Measurements from ENCODE around the gene WDR72. TPM values are rescaled to one million over a fixed set of nuclear protein-coding genes. Genes with fewer than 3 reads are reported as not detected.

Gene WDR72
- total and polyA plus RNA-seq, 2 of the 8 experiments (the other 6 are each of a cell fraction or from before 2014, with no cell fraction given), result 1.2 to 1.9 TPM

- Histone ChIP-seq H3K4ac (replicated peaks; ENCODE audit: insufficient read length, low read depth, low read length) (no peak overlapping the region), H3K18ac (ENCODE audit: extremely low read depth, low read length) (no peak overlapping the region), H2BK5ac (ENCODE audit: low read depth, low read length) (no peak overlapping the region), H3K79me1 (ENCODE audit: low read depth, low read length) (no peaks in the 10 kb centered on the region), H3K36me3 (ENCODE audit: control insufficient read depth in 2 of 4, insufficient read depth in 4 of 4, low read length in 3 of 4) (no peaks in the 10 kb centered on the region), H2AK5ac (ENCODE audit: low read depth, low read length) (no peak overlapping the region), H3K4me3 (ENCODE audit: extremely low read depth in 1 of 4, insufficient read depth in 2 of 4, low read depth in 3 of 4, low read length in 4 of 4) (no peak overlapping the region), H3K23ac (ENCODE audit: insufficient read length) (no peak overlapping the region), H3K56ac (replicated peaks; ENCODE audit: insufficient read length, low read depth, low read length) (no peak overlapping the region), H3K27ac (ENCODE audit: low read depth, low read length) (no peak overlapping the region), H4K20me1 (replicated peaks in 1 of 2; ENCODE audit: control insufficient read depth in 1 of 2, insufficient read depth in 2 of 2, low read length in 2 of 2) (no peaks in the 10 kb centered on the region), H3K14ac (ENCODE audit: insufficient read length) (no peak overlapping the region), H3K4me1 (replicated peaks in 1 of 4; ENCODE audit: control insufficient read depth in 3 of 4, insufficient read depth in 4 of 4, low read length in 3 of 4) (peaks cover 0 to 3% (median 1%) of the 10 kb centered on the region in 4 experiments; a peak in 3 of 7 replicates), H4K5ac (ENCODE audit: insufficient read length, low read depth, low read length) (no peak overlapping the region), H3K4me2 (ENCODE audit: insufficient read depth in 1 of 2, low read depth in 2 of 2, low read length in 2 of 2) (no peak overlapping the region), H3K9me3 (ENCODE audit: insufficient read depth in 2 of 2, low read depth in 1 of 2, low read length in 1 of 2) (no peaks in the 10 kb centered on the region), H2AFZ (ENCODE audit: low read length) (0 out of 2 replicates have a peak overlapping the region, but pooled peaks have one; percentile 41), H4K91ac (replicated peaks; ENCODE audit: insufficient read length, low read length) (no peak overlapping the region), H3K27me3 (replicated peaks in 1 of 4; ENCODE audit: control insufficient read depth in 3 of 4, extremely low read depth in 1 of 4, insufficient read depth in 3 of 4, low read length in 3 of 4) (no peaks in the 10 kb centered on the region), H2BK20ac (ENCODE audit: low read length) (no peak overlapping the region), H3K79me2 (ENCODE audit: control insufficient read depth in 1 of 2, insufficient read depth in 2 of 2, low read length in 2 of 2) (no peaks in the 10 kb centered on the region), H2BK12ac (ENCODE audit: low read depth, low read length) (no peak overlapping the region), H2BK120ac (replicated peaks; ENCODE audit: low read depth, low read length) (no peak overlapping the region), H4K8ac (ENCODE audit: extremely low read depth, insufficient read depth, low read length) (no peak overlapping the region), H3K23me2 (ENCODE audit: low read depth, low read length) (no peaks in the 10 kb centered on the region), H3K9ac (replicated peaks in 1 of 4; ENCODE audit: extremely low read depth in 1 of 4, low read depth in 3 of 4, low read length in 3 of 4) (no peak overlapping the region), H2BK15ac (ENCODE audit: low read length) (no peak overlapping the region)
- CTCF ChIA-PET (ENCODE audit: partially characterized antibody), result no interaction called here
- WGBS, 2 experiments (ENCODE audit: extremely low coverage in 1 of 2, insufficient coverage in 1 of 2, insufficient read length in 1 of 2, insufficient replicate concordance in 2 of 2, low coverage in 1 of 2, low lambda C conversion rate in 2 of 2, missing lambda C conversion rate in 1 of 2), result 84% methylated on average over 2 of the region's 2 CpGs; no CpG with 5 or more reads in 1 of the 2 experiments
- no peak for FAIRE-seq
- POLR2A ChIA-PET (ENCODE audit: partially characterized antibody), result no interaction called here
- DNase-seq (ENCODE audit: low read depth in 1 of 2, low spot score in 2 of 2), result no peak
- TF ChIP-seq SP1 (IDR thresholded peaks at IDR 0.05; ENCODE audit: low read depth, low read length) (no peak), CBX5 (IDR thresholded peaks at IDR 0.05; ENCODE audit: low read depth, low read length) (no peak), RAD21 (IDR thresholded peaks at IDR 0.05 in 1 of 2, conservative IDR thresholded peaks at IDR 0.05 in 1 of 2; ENCODE audit: low read depth in 2 of 2, low read length in 2 of 2) (no peak), FOSL1 (IDR thresholded peaks at IDR 0.05; ENCODE audit: insufficient read depth, low read depth, low read length) (no peak), CREB1 (IDR thresholded peaks at IDR 0.05) (no peak), BACH1 (IDR thresholded peaks at IDR 0.05; ENCODE audit: low read length) (no peak), SRF (IDR thresholded peaks at IDR 0.05; ENCODE audit: low read depth, low read length) (no peak), BRCA1 (IDR thresholded peaks at IDR 0.05; ENCODE audit: low read depth, low read length) (no peak), NANOG (IDR thresholded peaks at IDR 0.05; ENCODE audit: insufficient read depth, low read depth, low read length, poor library complexity, severe bottlenecking) (no peak), SAP30 (IDR thresholded peaks at IDR 0.05; ENCODE audit: insufficient read depth, insufficient replicate concordance, low read length) (no peak), CBX8 (IDR thresholded peaks at IDR 0.05; ENCODE audit: borderline replicate concordance, low read depth, low read length) (no peak)
Observed at GRCh38 chr15:53618461-53618860, 141.0 kb downstream of the WDR72 start.
